Measurements from ENCODE around the gene SPAG6.

Gene SPAG6

DNA sequence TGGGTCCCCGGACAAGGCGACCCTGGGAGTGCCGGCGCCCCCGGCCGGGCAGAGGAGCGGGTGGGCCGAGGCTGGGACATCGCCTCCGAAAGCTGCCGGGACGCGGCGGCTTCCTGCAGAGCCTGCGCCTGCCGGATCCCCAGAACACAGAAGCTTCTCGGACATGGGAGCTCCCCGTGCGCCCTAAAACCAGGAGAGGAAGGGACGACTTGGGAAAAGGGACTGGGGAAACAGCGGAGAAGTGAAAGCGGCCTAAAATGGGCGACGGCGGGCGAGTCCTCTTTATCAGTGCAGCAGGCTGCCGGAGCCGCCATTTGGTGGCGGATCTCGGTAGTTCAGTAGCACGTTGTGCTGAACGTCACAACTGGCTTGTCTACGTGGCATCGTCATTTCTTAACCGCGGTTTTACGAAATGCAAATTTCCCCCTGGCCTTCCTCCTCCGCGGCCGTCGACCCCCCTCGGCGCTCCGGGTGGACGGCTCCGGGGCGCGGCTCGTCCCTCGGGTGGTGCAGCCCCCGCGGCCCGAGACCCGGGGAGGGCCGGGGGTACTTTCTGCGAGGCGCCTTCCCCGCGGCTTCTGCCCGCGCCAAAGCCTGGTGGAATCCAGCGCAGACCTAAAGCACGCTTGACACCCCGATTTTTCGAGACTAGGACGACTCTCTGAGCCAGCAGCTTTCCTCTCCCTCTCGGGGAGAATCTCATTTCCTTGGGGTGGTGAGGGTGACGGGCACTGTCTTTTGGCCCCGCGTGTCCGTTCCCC lies 9.9 kb upstream of the SPAG6 start:
- Histone ChIP-seq H3K27me3 (ENCODE audit: low read depth, low read length) (peaks cover 60% of the 10 kb centered on the region), H3K4me3 (ENCODE audit: low read depth in 1 of 2, low read length in 2 of 2) (peak overlapping the region; percentile 59 to 70), H3K9me3 (ENCODE audit: control insufficient read depth in 1 of 2, low read length in 2 of 2) (peaks cover 4 to 18% of the 10 kb centered on the region in 2 donors), H3K27ac (ENCODE audit: low read length) (no peak overlapping the region), H3K4me1 (ENCODE audit: control insufficient read depth in 1 of 2, insufficient read depth in 2 of 2, low read length in 2 of 2) (peaks cover 9 to 36% of the 10 kb centered on the region in 2 donors), H3K36me3 (ENCODE audit: control insufficient read depth in 1 of 2, insufficient read depth in 2 of 2, low read length in 2 of 2) (peaks cover 0 to 1% of the 10 kb centered on the region in 2 donors)

DNA sequence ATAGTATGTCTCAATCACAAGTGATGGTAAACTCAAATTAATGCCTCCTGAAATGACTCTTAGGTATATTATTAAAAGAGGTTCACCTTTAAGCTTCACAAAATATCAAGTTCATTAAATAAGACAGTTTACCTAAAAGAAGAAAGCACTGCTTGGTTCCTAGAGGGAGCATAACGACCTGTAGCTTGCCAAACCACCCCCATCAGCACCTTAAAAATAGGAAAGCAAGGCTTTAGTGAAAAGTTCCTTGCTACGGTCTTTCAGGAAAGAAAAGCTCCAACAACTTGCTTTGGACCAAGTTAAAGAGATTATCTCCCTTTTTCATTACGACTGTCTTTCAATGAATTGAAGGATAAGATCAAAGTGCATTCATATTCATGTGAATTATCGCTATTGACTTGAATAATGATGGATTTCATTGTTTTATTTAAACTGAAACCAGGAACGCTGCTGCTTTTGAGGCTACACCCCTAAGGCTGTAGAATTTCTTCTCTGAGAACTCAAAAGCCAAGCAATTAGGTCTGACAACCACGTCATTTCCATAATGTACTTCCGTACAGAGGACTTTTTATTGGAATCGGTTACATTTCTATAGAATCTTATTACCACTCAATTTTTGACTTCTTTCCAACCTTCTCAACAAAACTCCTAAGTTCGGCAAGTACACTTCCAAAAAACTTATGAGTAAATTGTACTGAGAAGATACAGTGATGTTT lies 7.0 kb upstream of the SPAG6 start:
- H3K27me3 ChIP-seq (ENCODE audit: low read depth, low read length): peaks cover 79% of the 10 kb centered on the region
- H3K36me3 ChIP-seq (ENCODE audit: control insufficient read depth in 1 of 2, insufficient read depth in 2 of 2, low read length in 2 of 2): no peaks in the 10 kb centered on the region
- no peak overlapping the region for H3K4me3 ChIP-seq (ENCODE audit: low read depth in 1 of 2, low read length in 2 of 2)
- peaks cover 4 to 24% of the 10 kb centered on the region in 2 donors for H3K9me3 ChIP-seq (ENCODE audit: control insufficient read depth in 1 of 2, low read length in 2 of 2)
- no peak overlapping the region for H3K27ac ChIP-seq (ENCODE audit: low read length)
- peaks cover 9 to 44% of the 10 kb centered on the region in 2 donors for H3K4me1 ChIP-seq (ENCODE audit: control insufficient read depth in 1 of 2, insufficient read depth in 2 of 2, low read length in 2 of 2)

DNA sequence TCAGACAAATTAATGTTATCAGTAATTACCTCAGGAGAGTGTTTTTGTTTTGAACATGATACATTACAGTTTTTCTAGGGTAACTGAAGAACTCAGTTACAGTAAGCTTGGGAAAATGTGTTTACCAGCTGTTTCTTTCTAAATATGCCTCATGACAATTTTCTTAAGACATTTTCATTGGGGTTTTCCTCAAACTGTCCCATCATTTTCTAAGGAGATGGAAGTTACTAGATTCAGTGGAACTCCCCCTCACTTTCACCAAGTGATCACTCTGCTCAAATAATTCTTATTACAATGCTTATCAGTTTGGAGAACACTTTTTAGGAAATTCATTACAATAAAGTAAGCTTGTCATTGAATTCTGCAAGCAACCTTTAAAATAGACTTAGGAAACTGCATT lies 6.4 kb upstream of the SPAG6 start:
- peaks cover 82% of the 10 kb centered on the region for H3K27me3 ChIP-seq (ENCODE audit: low read depth, low read length)
- H3K36me3 ChIP-seq (ENCODE audit: control insufficient read depth in 1 of 2, insufficient read depth in 2 of 2, low read length in 2 of 2): no peaks in the 10 kb centered on the region
- peaks cover 5 to 44% of the 10 kb centered on the region in 2 donors for H3K4me1 ChIP-seq (ENCODE audit: control insufficient read depth in 1 of 2, insufficient read depth in 2 of 2, low read length in 2 of 2)
- H3K9me3 ChIP-seq (ENCODE audit: control insufficient read depth in 1 of 2, low read length in 2 of 2): peaks cover 1 to 26% of the 10 kb centered on the region in 2 donors
- no peak overlapping the region for H3K27ac ChIP-seq (ENCODE audit: low read length)
- no peak overlapping the region for H3K4me3 ChIP-seq (ENCODE audit: low read depth in 1 of 2, low read length in 2 of 2)

DNA sequence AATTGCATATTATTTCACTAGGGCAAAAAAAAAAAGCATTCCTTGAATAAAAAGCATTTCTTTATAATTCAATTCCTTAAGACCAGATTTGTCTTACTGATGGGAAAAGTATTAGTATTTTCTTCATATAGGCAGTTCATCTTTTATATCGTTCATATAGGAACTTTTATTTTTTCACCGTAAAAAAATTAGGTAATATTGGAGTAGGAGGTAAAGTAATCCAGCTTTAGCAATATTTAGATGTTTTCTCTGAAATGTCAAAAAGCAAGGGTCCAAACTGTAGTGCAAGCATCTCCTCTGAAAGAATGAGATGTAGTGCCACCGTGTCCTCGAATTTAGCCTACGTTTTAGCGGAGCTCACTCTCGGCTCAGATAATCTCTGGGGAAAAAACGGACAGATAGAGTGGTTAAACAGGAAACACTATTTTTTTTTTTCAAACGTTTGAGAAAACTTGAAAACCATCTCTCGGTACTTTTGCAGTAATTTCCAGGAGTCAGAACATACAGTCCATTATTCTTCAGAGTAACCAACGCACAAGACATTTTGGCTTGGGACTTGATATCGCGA lies 5.5 kb upstream of the SPAG6 start:
- Histone ChIP-seq H3K4me1 (ENCODE audit: control insufficient read depth in 1 of 2, insufficient read depth in 2 of 2, low read length in 2 of 2) (peaks cover 5 to 37% of the 10 kb centered on the region in 2 donors), H3K4me3 (ENCODE audit: low read depth in 1 of 2, low read length in 2 of 2) (peak overlapping the region; percentile 62 to 73), H3K9me3 (ENCODE audit: control insufficient read depth in 1 of 2, low read length in 2 of 2) (peaks cover 0 to 32% of the 10 kb centered on the region in 2 donors), H3K36me3 (ENCODE audit: control insufficient read depth in 1 of 2, insufficient read depth in 2 of 2, low read length in 2 of 2) (no peaks in the 10 kb centered on the region), H3K27ac (ENCODE audit: low read length) (peak overlapping the region; percentile 53), H3K27me3 (ENCODE audit: low read depth, low read length) (peaks cover 82% of the 10 kb centered on the region)

DNA sequence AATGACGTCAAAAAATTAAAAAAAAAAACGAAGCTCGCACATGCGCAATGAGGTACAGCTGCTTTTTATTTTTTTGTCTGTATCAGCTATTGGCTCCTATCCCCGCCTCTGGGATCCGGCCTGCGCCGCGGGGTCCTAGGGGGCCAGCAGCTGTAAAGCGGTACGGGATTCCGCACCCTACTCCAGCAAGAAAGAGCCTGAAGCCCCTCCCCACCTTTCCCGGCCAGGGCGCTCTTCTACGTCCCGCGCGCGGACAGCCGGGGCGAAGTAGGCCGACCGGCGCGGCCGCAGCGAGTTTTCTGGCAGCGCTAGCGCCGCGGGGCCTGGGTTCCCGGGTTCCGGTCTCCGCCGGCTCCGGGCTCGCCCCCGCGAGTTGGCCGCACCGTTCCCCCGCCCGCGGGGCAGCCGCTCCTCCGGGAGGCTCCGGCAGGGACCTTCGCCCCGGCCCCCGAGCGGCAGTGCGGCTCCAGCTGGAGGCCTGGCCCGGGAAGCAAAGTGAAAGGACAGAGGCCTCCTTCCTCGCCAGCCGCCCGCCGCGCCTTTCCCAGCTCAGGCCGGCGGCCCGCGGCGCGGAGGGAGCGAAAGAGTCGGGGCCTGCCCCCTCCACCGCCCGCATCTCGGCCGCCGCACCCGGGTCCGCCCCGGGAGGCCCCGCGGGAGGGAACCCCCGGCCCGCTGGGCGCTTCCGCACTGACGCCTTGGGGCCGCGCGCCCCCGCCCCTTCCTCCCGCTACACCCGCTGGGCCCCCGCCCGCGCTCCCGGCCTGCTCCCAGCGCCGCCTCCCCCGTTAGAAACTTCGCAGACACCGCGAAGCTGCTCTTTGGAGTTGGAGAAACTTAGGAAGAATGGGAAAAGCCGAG lies 4.7 kb upstream of the SPAG6 start:
- peak overlapping the region; percentile 62 to 73 for H3K4me3 ChIP-seq (ENCODE audit: low read depth in 1 of 2, low read length in 2 of 2)
- peaks cover 0 to 32% of the 10 kb centered on the region in 2 donors for H3K9me3 ChIP-seq (ENCODE audit: control insufficient read depth in 1 of 2, low read length in 2 of 2)
- peaks cover 5 to 36% of the 10 kb centered on the region in 2 donors for H3K4me1 ChIP-seq (ENCODE audit: control insufficient read depth in 1 of 2, insufficient read depth in 2 of 2, low read length in 2 of 2)
- peak overlapping the region; percentile 53 for H3K27ac ChIP-seq (ENCODE audit: low read length)
- no peaks in the 10 kb centered on the region for H3K36me3 ChIP-seq (ENCODE audit: control insufficient read depth in 1 of 2, insufficient read depth in 2 of 2, low read length in 2 of 2)
- peaks cover 82% of the 10 kb centered on the region for H3K27me3 ChIP-seq (ENCODE audit: low read depth, low read length)

DNA sequence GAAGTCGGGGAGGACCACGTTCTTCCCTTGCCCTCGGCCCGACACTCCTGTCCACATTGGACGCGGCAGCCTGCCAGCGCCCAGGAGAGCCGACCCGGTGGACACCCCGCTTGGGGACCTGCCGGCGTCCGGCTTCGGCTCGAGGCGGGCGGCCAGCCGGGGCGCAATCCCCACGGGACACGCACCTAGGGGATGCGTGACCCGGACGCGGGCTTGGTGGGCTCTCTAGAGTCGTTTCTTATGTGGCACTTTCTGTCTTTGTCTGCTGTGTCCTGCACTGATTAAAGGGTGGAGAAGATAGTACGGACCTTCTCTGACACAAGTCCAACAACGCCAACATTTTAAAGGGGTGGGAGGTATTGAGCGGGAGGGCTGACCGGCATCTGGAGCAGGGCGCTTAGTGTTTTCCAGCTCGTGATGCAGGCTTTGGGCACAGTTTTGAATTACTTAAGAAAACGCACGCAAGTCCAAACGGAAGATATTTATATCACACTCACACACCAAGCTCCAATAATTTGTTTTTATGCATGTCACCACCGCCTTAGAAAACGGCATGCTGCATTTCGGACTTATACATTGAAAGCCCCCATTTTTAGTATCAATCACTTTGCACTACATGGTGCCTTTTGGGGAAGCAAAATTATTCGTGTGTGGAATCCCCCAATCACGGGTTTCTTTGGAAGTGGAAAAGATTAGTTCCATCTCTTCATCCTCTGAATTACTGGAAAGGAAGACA lies 3.9 kb upstream of the SPAG6 start:
- Histone ChIP-seq H3K27me3 (ENCODE audit: low read depth, low read length) (peaks cover 83% of the 10 kb centered on the region), H3K9me3 (ENCODE audit: control insufficient read depth in 1 of 2, low read length in 2 of 2) (peaks cover 0 to 32% of the 10 kb centered on the region in 2 donors), H3K4me1 (ENCODE audit: control insufficient read depth in 1 of 2, insufficient read depth in 2 of 2, low read length in 2 of 2) (peaks cover 5 to 28% of the 10 kb centered on the region in 2 donors), H3K27ac (ENCODE audit: low read length) (no peak overlapping the region), H3K4me3 (ENCODE audit: low read depth in 1 of 2, low read length in 2 of 2) (peak overlapping the region; percentile 52 to 73), H3K36me3 (ENCODE audit: control insufficient read depth in 1 of 2, insufficient read depth in 2 of 2, low read length in 2 of 2) (no peaks in the 10 kb centered on the region)

DNA sequence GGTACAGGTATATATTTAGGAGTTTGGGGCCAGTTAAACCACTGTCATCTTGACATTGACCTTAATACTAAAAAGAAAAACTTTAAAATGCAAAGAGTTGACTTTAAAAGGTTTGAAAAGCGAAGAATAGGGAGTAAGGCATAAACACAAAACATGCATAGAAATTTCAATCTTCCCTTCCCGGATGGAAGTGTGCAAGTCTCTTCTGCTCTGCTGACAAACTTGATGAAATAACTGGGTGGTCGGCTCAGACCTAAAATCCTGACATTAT lies 3.4 kb upstream of the SPAG6 start:
- Histone ChIP-seq H3K9me3 (ENCODE audit: control insufficient read depth in 1 of 2, low read length in 2 of 2) (peaks cover 0 to 31% of the 10 kb centered on the region in 2 donors), H3K27me3 (ENCODE audit: low read depth, low read length) (peaks cover 83% of the 10 kb centered on the region), H3K4me1 (ENCODE audit: control insufficient read depth in 1 of 2, insufficient read depth in 2 of 2, low read length in 2 of 2) (peaks cover 5 to 23% of the 10 kb centered on the region in 2 donors), H3K36me3 (ENCODE audit: control insufficient read depth in 1 of 2, insufficient read depth in 2 of 2, low read length in 2 of 2) (no peaks in the 10 kb centered on the region), H3K4me3 (ENCODE audit: low read depth in 1 of 2, low read length in 2 of 2) (no peak overlapping the region), H3K27ac (ENCODE audit: low read length) (no peak overlapping the region)

DNA sequence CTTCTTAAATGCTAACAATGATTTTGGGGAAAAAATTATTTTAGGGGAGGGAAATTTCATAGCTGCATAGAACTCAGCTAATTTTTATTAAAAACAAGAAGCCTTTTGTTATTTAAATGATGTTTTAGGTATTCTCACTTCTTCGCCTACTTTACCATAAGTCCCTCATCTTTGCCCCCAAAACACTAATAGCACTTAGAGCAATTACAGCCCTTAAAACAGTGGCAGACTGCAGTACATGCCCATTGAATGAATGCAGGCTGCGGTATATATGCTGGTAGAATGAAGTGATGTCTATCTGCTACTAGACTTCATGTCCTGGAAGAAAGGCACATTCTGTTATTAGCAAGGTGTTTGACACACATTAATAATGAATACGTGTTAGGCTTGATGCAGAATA lies 2.9 kb upstream of the SPAG6 start:
- H3K36me3 ChIP-seq (ENCODE audit: control insufficient read depth in 1 of 2, insufficient read depth in 2 of 2, low read length in 2 of 2): no peaks in the 10 kb centered on the region
- H3K27ac ChIP-seq (ENCODE audit: low read length): no peak overlapping the region
- H3K9me3 ChIP-seq (ENCODE audit: control insufficient read depth in 1 of 2, low read length in 2 of 2): peaks cover 0 to 26% of the 10 kb centered on the region in 2 donors
- H3K27me3 ChIP-seq (ENCODE audit: low read depth, low read length): peaks cover 81% of the 10 kb centered on the region
- H3K4me1 ChIP-seq (ENCODE audit: control insufficient read depth in 1 of 2, insufficient read depth in 2 of 2, low read length in 2 of 2): peaks cover 5 to 20% of the 10 kb centered on the region in 2 donors
- H3K4me3 ChIP-seq (ENCODE audit: low read depth in 1 of 2, low read length in 2 of 2): no peak overlapping the region

DNA sequence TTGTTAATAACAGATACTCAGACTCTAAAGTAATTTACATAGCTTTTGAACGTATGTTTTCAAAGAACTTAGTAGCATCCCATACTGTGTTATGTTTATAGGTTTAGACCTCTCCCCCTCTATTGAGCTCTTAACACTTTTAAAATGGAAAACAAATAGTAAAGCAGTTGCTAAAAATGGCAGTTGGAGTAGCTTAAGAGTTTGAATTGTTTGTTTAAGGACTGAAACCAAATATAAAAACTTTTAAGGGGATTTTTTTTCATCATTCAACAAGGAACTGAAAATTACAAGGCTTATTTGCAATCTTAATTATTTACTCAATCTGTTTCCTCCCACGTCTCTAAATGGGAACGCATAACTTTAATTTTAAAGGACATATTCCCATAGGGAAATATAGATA lies 1.6 kb upstream of the SPAG6 start:
- Histone ChIP-seq H3K4me1 (ENCODE audit: control insufficient read depth in 1 of 2, insufficient read depth in 2 of 2, low read length in 2 of 2) (peaks cover 5 to 20% of the 10 kb centered on the region in 2 donors), H3K9me3 (ENCODE audit: control insufficient read depth in 1 of 2, low read length in 2 of 2) (peaks cover 0 to 14% of the 10 kb centered on the region in 2 donors), H3K36me3 (ENCODE audit: control insufficient read depth in 1 of 2, insufficient read depth in 2 of 2, low read length in 2 of 2) (no peaks in the 10 kb centered on the region), H3K27me3 (ENCODE audit: low read depth, low read length) (peaks cover 68% of the 10 kb centered on the region), H3K27ac (ENCODE audit: low read length) (no peak overlapping the region), H3K4me3 (ENCODE audit: low read depth in 1 of 2, low read length in 2 of 2) (no peak overlapping the region)

DNA sequence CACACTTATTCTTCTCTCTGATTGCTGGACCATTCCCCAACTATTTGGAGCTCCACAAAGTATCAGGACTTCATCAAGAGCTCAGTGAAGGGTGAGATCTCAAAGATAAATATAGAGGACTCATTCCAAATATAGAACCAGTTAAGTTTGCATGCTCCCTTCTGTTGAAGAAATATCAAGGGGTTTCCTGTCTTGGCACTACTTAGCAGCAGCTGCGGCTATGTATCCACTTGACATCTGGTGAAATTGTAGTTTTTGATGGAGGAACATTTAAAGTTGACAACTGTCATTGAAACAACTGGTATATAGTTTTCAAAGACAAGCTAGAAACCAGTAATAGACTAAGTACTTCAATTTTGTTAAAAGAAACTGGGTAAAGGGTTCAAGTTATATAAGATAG lies 1.0 kb upstream of the SPAG6 start:
- Histone ChIP-seq H3K4me1 (ENCODE audit: control insufficient read depth in 1 of 2, insufficient read depth in 2 of 2, low read length in 2 of 2) (peaks cover 5 to 20% of the 10 kb centered on the region in 2 donors), H3K36me3 (ENCODE audit: control insufficient read depth in 1 of 2, insufficient read depth in 2 of 2, low read length in 2 of 2) (no peaks in the 10 kb centered on the region), H3K27me3 (ENCODE audit: low read depth, low read length) (peaks cover 63% of the 10 kb centered on the region), H3K9me3 (ENCODE audit: control insufficient read depth in 1 of 2, low read length in 2 of 2) (peaks cover 0 to 14% of the 10 kb centered on the region in 2 donors), H3K27ac (ENCODE audit: low read length) (no peak overlapping the region), H3K4me3 (ENCODE audit: low read depth in 1 of 2, low read length in 2 of 2) (no peak overlapping the region)

Measured in muscle layer of duodenum (tissue), 2 donors.